Measurements from ENCODE around the gene KCNQ2. TPM values are rescaled to one million over a fixed set of nuclear protein-coding genes. Genes with fewer than 3 reads are reported as not detected.

KCNQ2 gene
- total and polyA plus RNA-seq, 8 donors, result 0.54 to 12.5 (median 1.5) TPM

DNA sequence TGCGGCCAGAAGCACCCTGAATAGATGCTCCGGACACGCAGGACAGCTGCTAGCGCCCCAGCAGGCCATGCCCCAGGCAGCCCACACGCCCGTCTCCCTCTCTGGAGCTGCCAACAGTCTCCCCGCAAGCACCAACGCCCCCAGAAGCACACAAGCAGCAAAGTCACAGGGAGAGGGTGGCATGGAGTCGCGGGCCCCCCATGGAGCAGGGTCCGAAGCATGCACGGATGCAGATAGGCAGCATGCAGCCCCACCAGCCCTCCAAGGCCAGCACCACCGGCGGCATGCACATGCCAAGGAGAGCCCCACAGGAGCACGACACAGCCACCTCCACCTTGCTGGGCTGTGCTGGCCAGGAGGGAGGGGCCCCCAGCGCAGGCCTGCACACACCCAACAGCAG lies 53.8 kb downstream of the KCNQ2 start:
- Histone ChIP-seq H3K27ac (no peak overlapping the region), H3K9me3 (no peaks in the 10 kb centered on the region), H3K36me3 (no peaks in the 10 kb centered on the region), H3K27me3 (no peaks in the 10 kb centered on the region), H3K4me1 (no peaks in the 10 kb centered on the region), H3K4me3 (no peak overlapping the region)
- WGBS, 2 donors, result 51 to 62% methylated on average over 15 to 16 of the region's 16 CpGs
- ATAC-seq (no peak), FAIRE-seq (no peak), DNase-seq (no peak)
- intact Hi-C loops (cut with DNase I), result no loop called here
- TF ChIP-seq, protein P1, sequence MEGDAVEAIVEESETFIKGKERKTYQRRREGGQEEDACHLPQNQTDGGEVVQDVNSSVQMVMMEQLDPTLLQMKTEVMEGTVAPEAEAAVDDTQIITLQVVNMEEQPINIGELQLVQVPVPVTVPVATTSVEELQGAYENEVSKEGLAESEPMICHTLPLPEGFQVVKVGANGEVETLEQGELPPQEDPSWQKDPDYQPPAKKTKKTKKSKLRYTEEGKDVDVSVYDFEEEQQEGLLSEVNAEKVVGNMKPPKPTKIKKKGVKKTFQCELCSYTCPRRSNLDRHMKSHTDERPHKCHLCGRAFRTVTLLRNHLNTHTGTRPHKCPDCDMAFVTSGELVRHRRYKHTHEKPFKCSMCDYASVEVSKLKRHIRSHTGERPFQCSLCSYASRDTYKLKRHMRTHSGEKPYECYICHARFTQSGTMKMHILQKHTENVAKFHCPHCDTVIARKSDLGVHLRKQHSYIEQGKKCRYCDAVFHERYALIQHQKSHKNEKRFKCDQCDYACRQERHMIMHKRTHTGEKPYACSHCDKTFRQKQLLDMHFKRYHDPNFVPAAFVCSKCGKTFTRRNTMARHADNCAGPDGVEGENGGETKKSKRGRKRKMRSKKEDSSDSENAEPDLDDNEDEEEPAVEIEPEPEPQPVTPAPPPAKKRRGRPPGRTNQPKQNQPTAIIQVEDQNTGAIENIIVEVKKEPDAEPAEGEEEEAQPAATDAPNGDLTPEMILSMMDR (IDR thresholded peaks at IDR 0.05), result no peak

DNA sequence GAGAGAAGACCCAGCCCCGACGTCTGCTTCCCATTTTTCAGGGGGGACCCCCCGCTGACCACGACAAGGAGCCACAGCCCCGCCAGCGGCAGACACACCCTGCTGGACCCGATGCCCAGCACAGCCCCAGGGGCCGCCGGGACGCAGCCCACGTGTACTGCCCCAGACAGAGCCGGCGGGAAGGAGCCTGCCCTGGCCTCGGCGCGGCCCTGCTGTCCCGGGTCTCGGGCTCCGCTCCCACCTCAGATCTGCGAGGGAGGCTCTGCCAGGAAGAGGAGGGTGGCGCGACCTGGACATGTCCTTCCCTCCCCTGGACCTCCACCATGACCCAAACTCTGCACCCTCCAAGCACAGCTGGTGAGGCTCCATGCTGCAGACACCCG lies 54.7 kb downstream of the KCNQ2 start:
- TF ChIP-seq, protein P1 (IDR thresholded peaks at IDR 0.05), result no peak
- DNase-seq (no peak), FAIRE-seq (no peak), ATAC-seq (no peak)
- Histone ChIP-seq H3K27me3 (no peaks in the 10 kb centered on the region), H3K9me3 (no peaks in the 10 kb centered on the region), H3K4me1 (no peaks in the 10 kb centered on the region), H3K36me3 (no peaks in the 10 kb centered on the region), H3K4me3 (no peak overlapping the region), H3K27ac (no peak overlapping the region)
- WGBS, 2 donors, result 47 to 49% methylated on average over 11 to 23 of the region's 23 CpGs
- intact Hi-C loops (cut with DNase I), result no loop called here

DNA sequence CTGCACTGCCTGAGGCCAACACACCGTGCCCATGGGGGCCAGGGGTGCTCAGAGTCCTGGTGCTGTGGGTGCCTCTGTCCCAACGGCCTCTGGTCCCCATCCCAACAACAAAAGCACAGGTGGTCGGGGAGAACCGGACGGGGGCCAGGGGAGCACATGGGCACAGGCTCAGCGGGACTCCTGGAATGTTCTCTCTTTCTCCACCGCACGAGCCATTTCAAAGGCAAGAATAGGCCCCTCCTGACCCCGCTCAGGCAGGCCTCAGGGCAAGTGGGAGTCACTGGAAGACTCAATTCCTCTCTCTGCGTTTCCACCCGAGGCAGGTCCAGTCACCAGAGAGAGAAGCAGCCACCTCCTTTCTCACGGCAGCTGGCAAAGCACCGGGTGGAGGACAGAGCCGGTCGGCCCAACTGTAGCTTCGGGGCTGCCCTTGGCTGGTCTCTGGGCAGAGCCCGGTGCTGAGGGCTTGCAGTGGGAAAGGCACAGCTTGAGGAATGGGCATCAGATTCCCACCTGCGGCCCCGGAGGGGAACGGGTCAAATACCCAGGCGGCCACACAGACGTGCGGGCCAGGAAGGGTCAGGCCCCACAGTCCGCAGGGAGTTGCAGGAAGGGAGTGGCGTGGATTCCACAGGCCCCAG lies 55.2 kb downstream of the KCNQ2 start:
- FAIRE-seq (no peak), ATAC-seq (no peak), DNase-seq (no peak)
- H3K27me3 ChIP-seq, result no peaks in the 10 kb centered on the region
- TF ChIP-seq, protein P1 (IDR thresholded peaks at IDR 0.05), result no peak
- no peaks in the 10 kb centered on the region for H3K4me1 ChIP-seq
- WGBS, 2 donors, result 44 to 56% methylated on average over 24 to 25 of the region's 25 CpGs
- H3K4me3 ChIP-seq, result no peak overlapping the region
- intact Hi-C loops (cut with DNase I), result no loop called here
- no peak overlapping the region for H3K27ac ChIP-seq
- no peaks in the 10 kb centered on the region for H3K36me3 ChIP-seq
- H3K9me3 ChIP-seq, result no peaks in the 10 kb centered on the region

DNA sequence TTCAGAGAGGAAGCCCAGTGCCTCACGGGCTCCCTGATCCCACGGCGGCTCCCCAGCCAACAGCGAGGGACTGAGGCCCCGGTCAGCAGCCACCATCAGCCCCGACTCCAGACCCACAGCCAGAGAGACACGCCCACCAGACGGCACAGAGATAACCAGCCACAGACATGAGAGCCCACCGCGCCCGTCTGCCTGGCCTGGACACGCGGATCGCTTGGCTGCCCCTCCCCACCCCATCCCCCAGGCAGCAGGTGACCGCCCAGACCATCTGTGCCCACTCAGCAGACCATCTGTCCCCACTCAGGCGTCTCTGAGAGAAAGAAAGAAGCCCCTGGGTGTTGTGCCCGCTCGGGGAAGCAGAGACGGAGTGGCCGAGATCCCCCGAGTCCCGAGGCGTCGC lies 55.8 kb downstream of the KCNQ2 start:
- no peak overlapping the region for H3K27ac ChIP-seq
- no peaks in the 10 kb centered on the region for H3K36me3 ChIP-seq
- H3K27me3 ChIP-seq, result no peaks in the 10 kb centered on the region
- H3K4me3 ChIP-seq, result no peak overlapping the region
- TF ChIP-seq, protein P1 (IDR thresholded peaks at IDR 0.05), result no peak
- no peaks in the 10 kb centered on the region for H3K9me3 ChIP-seq
- ATAC-seq, result no peak
- no peak for FAIRE-seq
- intact Hi-C loops (cut with DNase I), result no loop called here
- WGBS, 2 donors, result 46 to 51% methylated on average over 24 of the region's 24 CpGs
- no peak for DNase-seq
- H3K4me1 ChIP-seq, result no peaks in the 10 kb centered on the region

DNA sequence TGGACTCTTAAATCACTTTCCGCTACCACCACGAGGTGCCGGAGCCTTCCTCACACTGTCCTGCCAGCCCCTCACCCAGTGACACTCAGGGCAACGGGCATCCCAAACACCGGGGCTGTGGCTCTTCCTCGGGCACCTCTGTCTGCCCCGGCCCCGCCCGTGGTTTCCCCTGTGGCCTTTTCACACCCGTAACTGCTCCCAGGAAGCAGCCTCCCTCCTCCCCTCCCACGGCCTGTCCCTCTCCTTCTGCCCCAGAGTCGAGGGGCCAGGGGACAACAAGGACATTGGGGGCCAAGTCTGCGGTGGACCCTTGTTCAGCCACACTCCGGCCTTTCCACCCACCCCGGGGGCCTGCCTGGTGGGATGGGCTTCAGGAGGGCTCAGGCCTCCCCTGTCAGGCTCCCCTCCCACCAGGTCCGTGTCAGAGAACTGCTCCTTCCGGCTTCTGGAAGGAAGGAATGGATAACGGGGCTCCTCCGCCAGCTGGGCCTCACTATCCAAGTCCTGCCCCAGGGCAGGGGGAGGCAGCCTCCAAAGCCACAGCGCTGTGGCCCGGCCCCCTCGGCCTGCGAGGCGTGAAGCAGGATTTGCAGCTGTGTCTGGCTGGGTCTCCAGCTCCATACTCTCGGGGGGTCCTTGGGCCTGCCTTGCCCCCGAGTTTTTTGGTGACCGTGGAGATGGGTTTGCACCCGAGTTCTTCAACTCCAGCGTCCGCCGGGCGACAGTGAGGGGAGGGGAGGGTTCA lies 56.6 kb downstream of the KCNQ2 start:
- Histone ChIP-seq H3K4me1 (no peaks in the 10 kb centered on the region), H3K36me3 (no peaks in the 10 kb centered on the region), H3K9me3 (no peaks in the 10 kb centered on the region), H3K27ac (no peak overlapping the region), H3K27me3 (no peaks in the 10 kb centered on the region), H3K4me3 (no peak overlapping the region)
- ATAC-seq (no peak), FAIRE-seq (no peak), DNase-seq (no peak)
- TF ChIP-seq, protein P1 (IDR thresholded peaks at IDR 0.05), result no peak
- intact Hi-C loops (cut with DNase I), result no loop called here
- 45 to 61% methylated on average over 31 to 32 of the region's 32 CpGs for WGBS, 2 donors
